ENCODE measurements around the gene EPN2. TPM values are rescaled to one million over a fixed set of nuclear protein-coding genes. Genes with fewer than 3 reads are reported as not detected.

Gene EPN2
- total and polyA plus RNA-seq, 10 of the 15 experiments (the other 5 are each of a cell fraction or from before 2014, with no cell fraction given), result 0.26 to 8.4 (median 4.7) TPM

DNA sequence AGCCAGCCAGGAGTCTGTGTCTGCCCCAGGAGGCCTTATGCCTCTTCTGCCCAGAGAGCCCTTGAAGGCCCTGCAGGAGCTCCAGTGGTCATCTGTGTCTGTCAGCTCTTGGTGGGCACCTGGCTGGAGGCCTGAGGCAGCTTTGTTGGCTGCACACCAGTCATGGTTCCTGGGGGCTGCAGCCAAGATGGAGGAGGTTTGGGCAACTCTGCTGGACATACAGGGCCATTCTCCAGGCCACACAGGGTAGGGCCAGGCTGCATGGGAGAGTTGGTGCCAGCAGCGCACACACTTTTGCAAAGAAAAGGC lies 95.9 kb downstream of the EPN2 start:
- H3K4me3 ChIP-seq, result no peak overlapping the region
- ChIA-PET POLR2A (no interaction called here), CTCF (no interaction called here), SMC1A (ENCODE audit: uncharacterized antibody, unreplicated experiment) (no interaction called here), RAD21 (ENCODE audit: unreplicated experiment) (no interaction called here)
- H3K79me2 ChIP-seq (ENCODE audit: control insufficient read depth, insufficient read depth, low read length), result no peaks in the 10 kb centered on the region
- no peak overlapping the region for H3K27ac ChIP-seq (ENCODE audit: control insufficient read depth, insufficient read depth)
- no peaks in the 10 kb centered on the region; a peak in 2 of 4 replicates for H3K27me3 ChIP-seq (replicated peaks in 1 of 2; ENCODE audit: control insufficient read depth in 2 of 2, insufficient read depth in 2 of 2, low read length in 1 of 2)
- no peak for DNase-seq (ENCODE audit: low read depth, low spot score)
- in situ Hi-C loops (cut with MboI) (no loop called here), intact Hi-C loops (cut with micrococcal nuclease; ENCODE audit: unreplicated experiment) (no loop called here)
- H3K9me3 ChIP-seq (replicated peaks; ENCODE audit: control insufficient read depth, insufficient read depth, low read length), result no peaks in the 10 kb centered on the region
- TF ChIP-seq, protein P1, sequence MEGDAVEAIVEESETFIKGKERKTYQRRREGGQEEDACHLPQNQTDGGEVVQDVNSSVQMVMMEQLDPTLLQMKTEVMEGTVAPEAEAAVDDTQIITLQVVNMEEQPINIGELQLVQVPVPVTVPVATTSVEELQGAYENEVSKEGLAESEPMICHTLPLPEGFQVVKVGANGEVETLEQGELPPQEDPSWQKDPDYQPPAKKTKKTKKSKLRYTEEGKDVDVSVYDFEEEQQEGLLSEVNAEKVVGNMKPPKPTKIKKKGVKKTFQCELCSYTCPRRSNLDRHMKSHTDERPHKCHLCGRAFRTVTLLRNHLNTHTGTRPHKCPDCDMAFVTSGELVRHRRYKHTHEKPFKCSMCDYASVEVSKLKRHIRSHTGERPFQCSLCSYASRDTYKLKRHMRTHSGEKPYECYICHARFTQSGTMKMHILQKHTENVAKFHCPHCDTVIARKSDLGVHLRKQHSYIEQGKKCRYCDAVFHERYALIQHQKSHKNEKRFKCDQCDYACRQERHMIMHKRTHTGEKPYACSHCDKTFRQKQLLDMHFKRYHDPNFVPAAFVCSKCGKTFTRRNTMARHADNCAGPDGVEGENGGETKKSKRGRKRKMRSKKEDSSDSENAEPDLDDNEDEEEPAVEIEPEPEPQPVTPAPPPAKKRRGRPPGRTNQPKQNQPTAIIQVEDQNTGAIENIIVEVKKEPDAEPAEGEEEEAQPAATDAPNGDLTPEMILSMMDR (IDR thresholded peaks at IDR 0.05 in 2 of 3, conservative IDR thresholded peaks at IDR 0.05 in 1 of 3; ENCODE audit: control insufficient read depth in 2 of 3, extremely low read depth in 1 of 3, insufficient read depth in 1 of 3, low read depth in 3 of 3, low read length in 3 of 3), result no peak
- TF ChIP-seq NR2F1 (conservative IDR thresholded peaks at IDR 0.05) (no peak), MTA3 (IDR thresholded peaks at IDR 0.05; ENCODE audit: borderline replicate concordance, low read length) (no peak)
- H3K36me3 ChIP-seq (ENCODE audit: control insufficient read depth in 2 of 2, insufficient read depth in 2 of 2, low read length in 1 of 2), result no peaks in the 10 kb centered on the region
- FAIRE-seq, result no peak
- 91% methylated on average over 1 of the region's 1 CpG for WGBS (ENCODE audit: insufficient coverage, insufficient replicate concordance, low lambda C conversion rate, missing lambda C conversion rate)
- BruUV-seq (replicated peaks), result no TSS peak
- H4K20me1 ChIP-seq (ENCODE audit: control insufficient read depth, insufficient read depth), result no peaks in the 10 kb centered on the region
- H2AFZ ChIP-seq (ENCODE audit: control insufficient read depth, low read depth, low read length), result no peak overlapping the region
- ATAC-seq, result no peak
- H3K4me1 ChIP-seq (ENCODE audit: control insufficient read depth, insufficient read depth, low read length), result peaks cover 5% of the 10 kb centered on the region
- no peak overlapping the region for H3K4me2 ChIP-seq (ENCODE audit: control insufficient read depth, insufficient read depth)
- no peak overlapping the region for H3K9ac ChIP-seq (ENCODE audit: control insufficient read depth, insufficient read depth, low read length)

DNA sequence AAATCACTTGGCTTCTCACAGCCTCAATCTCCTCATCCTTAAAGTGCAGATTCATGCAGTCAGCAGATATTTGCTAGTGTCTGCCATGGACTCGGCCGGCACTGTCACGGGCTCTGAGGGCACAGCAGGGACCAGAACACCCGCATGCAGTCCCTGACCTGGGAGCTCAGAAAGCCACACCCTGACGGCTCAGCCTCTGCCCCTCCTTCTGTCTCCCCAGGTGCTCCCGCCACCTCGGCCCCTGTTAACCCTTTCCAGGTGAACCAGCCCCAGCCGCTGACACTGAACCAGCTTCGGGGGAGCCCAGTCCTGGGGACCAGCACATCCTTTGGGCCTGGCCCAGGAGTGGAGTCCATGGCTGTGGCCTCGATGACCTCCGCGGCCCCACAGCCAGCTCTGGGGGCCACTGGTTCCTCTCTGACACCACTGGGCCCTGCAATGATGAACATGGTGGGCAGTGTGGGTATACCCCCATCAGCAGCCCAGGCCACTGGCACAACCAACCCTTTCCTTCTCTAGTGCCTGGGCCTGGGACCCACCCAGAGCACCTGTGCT lies 96.6 kb downstream of the EPN2 start:
- no peak overlapping the region for H3K4me3 ChIP-seq
- no TSS peak for BruUV-seq (replicated peaks)
- H3K27ac ChIP-seq (ENCODE audit: control insufficient read depth, insufficient read depth), result no peak overlapping the region
- H3K9me3 ChIP-seq (replicated peaks; ENCODE audit: control insufficient read depth, insufficient read depth, low read length), result no peaks in the 10 kb centered on the region
- TF ChIP-seq, protein P2, sequence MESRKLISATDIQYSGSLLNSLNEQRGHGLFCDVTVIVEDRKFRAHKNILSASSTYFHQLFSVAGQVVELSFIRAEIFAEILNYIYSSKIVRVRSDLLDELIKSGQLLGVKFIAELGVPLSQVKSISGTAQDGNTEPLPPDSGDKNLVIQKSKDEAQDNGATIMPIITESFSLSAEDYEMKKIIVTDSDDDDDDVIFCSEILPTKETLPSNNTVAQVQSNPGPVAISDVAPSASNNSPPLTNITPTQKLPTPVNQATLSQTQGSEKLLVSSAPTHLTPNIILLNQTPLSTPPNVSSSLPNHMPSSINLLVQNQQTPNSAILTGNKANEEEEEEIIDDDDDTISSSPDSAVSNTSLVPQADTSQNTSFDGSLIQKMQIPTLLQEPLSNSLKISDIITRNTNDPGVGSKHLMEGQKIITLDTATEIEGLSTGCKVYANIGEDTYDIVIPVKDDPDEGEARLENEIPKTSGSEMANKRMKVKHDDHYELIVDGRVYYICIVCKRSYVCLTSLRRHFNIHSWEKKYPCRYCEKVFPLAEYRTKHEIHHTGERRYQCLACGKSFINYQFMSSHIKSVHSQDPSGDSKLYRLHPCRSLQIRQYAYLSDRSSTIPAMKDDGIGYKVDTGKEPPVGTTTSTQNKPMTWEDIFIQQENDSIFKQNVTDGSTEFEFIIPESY (IDR thresholded peaks at IDR 0.05), result no peak
- no peak for TF ChIP-seq SMAD1 (IDR thresholded peaks at IDR 0.05; ENCODE audit: low read depth, partially characterized antibody)
- no peaks in the 10 kb centered on the region for H3K36me3 ChIP-seq (ENCODE audit: control insufficient read depth in 2 of 2, insufficient read depth in 2 of 2, low read length in 1 of 2)
- H3K4me1 ChIP-seq (ENCODE audit: control insufficient read depth, insufficient read depth, low read length), result peaks cover 5% of the 10 kb centered on the region
- ChIA-PET RAD21 (ENCODE audit: unreplicated experiment) (no interaction called here), POLR2A (no interaction called here), CTCF (interaction anchor here (0.9 kb wide), 1 partner anchor 10 kb away, joined by 3 read pairs; no protein-coding TSS in a partner anchor), SMC1A (ENCODE audit: uncharacterized antibody, unreplicated experiment) (no interaction called here)
- no peak overlapping the region for H2AFZ ChIP-seq (ENCODE audit: control insufficient read depth, low read depth, low read length)
- in situ Hi-C loops (cut with MboI) (no loop called here), intact Hi-C loops (cut with micrococcal nuclease; ENCODE audit: unreplicated experiment) (no loop called here)
- no peaks in the 10 kb centered on the region for H4K20me1 ChIP-seq (ENCODE audit: control insufficient read depth, insufficient read depth)
- FAIRE-seq (no peak), ATAC-seq (no peak), DNase-seq (ENCODE audit: low read depth, low spot score) (no peak)
- H3K79me2 ChIP-seq (ENCODE audit: control insufficient read depth, insufficient read depth, low read length), result no peaks in the 10 kb centered on the region
- no peak overlapping the region for H3K9ac ChIP-seq (ENCODE audit: control insufficient read depth, insufficient read depth, low read length)
- WGBS (ENCODE audit: insufficient coverage, insufficient replicate concordance, low lambda C conversion rate, missing lambda C conversion rate), result 62% methylated on average over 12 of the region's 12 CpGs
- no peak overlapping the region for H3K4me2 ChIP-seq (ENCODE audit: control insufficient read depth, insufficient read depth)
- no peaks in the 10 kb centered on the region; a peak in 2 of 4 replicates for H3K27me3 ChIP-seq (replicated peaks in 1 of 2; ENCODE audit: control insufficient read depth in 2 of 2, insufficient read depth in 2 of 2, low read length in 1 of 2)

Measured in GM12878 (cell line).